ENCODE results near the gene BTBD9. TPM values are rescaled to one million over a fixed set of nuclear protein-coding genes. Genes with fewer than 3 reads are reported as not detected.

The BTBD9 gene
- total RNA-seq, 1 experiment from 2014 or later: 8.9 TPM

DNA sequence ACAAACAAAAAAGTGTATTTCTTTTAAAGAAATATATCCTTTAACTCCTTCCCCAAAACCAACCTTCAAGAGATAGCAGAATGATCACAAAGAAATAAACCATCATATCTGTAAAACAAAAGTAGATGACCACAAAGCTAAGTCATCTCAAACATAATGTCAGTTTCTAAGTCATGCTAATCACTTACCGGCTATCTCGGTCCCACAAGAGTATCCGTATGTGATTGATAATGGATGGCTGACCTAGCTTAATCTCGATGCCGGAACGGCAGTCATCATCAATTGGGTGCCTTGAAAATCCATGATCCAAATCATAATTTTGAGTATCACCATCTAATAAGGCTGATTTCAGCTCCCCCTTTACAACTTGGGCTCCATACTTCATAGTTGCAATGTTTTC, 59.7 kb downstream of the BTBD9 start:
- no peaks in the 10 kb centered on the region for H3K4me1 ChIP-seq (ENCODE audit: insufficient read depth, low read length)
- no peak overlapping the region for H2BK20ac ChIP-seq (ENCODE audit: low read depth, low read length, poor library complexity, severe bottlenecking)
- H3K4me2 ChIP-seq (ENCODE audit: insufficient read depth, insufficient read length, low read length): no peak overlapping the region
- H3K23me2 ChIP-seq (ENCODE audit: insufficient read length, low read depth, low read length, poor library complexity, severe bottlenecking): no peaks in the 10 kb centered on the region
- no peak overlapping the region for H3K18ac ChIP-seq (ENCODE audit: insufficient read length, low read depth, low read length)
- no peaks in the 10 kb centered on the region for H3K9me3 ChIP-seq (ENCODE audit: control insufficient read depth, low read depth, low read length)
- H3K27me3 ChIP-seq (ENCODE audit: insufficient read depth, low read length): no peaks in the 10 kb centered on the region
- no peak overlapping the region for H3T11ph ChIP-seq (ENCODE audit: low read length)
- Mint-ChIP-seq H3K4me3 (no peak overlapping the region), H3K27me3 (ENCODE audit: low read depth) (no peaks in the 10 kb centered on the region), H3K36me3 (ENCODE audit: insufficient read depth in 1 of 3, low read depth in 3 of 3) (no peaks in the 10 kb centered on the region), H3K27ac (no peak overlapping the region), H3K4me1 (no peaks in the 10 kb centered on the region), H3K9me3 (no peaks in the 10 kb centered on the region)
- H4K8ac ChIP-seq (replicated peaks; ENCODE audit: insufficient read length, low read depth, low read length): no peak overlapping the region
- H3K23ac ChIP-seq (ENCODE audit: insufficient read length, low read depth, low read length): no peak overlapping the region
- H2AK5ac ChIP-seq (ENCODE audit: insufficient read length, low read length): no peak overlapping the region
- DNase-seq: no peak
- no peak overlapping the region for H2BK120ac ChIP-seq (ENCODE audit: low read depth, low read length, poor library complexity, severe bottlenecking)
- no peak overlapping the region for H2BK5ac ChIP-seq (ENCODE audit: insufficient read length, low read length)
- no peaks in the 10 kb centered on the region for H4K20me1 ChIP-seq (ENCODE audit: control insufficient read depth, insufficient read depth, insufficient read length)
- no CpG with 5 or more reads among the region's 6 CpGs for WGBS (ENCODE audit: extremely low coverage, insufficient read length, low lambda C conversion rate)
- no peak overlapping the region for H2BK12ac ChIP-seq (ENCODE audit: insufficient read length, low read depth, low read length)
- H3K79me2 ChIP-seq (ENCODE audit: insufficient read depth, low read length): no peaks in the 10 kb centered on the region
- H2BK15ac ChIP-seq (ENCODE audit: low read depth, low read length): no peak overlapping the region
- TF ChIP-seq, protein P1, sequence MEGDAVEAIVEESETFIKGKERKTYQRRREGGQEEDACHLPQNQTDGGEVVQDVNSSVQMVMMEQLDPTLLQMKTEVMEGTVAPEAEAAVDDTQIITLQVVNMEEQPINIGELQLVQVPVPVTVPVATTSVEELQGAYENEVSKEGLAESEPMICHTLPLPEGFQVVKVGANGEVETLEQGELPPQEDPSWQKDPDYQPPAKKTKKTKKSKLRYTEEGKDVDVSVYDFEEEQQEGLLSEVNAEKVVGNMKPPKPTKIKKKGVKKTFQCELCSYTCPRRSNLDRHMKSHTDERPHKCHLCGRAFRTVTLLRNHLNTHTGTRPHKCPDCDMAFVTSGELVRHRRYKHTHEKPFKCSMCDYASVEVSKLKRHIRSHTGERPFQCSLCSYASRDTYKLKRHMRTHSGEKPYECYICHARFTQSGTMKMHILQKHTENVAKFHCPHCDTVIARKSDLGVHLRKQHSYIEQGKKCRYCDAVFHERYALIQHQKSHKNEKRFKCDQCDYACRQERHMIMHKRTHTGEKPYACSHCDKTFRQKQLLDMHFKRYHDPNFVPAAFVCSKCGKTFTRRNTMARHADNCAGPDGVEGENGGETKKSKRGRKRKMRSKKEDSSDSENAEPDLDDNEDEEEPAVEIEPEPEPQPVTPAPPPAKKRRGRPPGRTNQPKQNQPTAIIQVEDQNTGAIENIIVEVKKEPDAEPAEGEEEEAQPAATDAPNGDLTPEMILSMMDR (conservative IDR thresholded peaks at IDR 0.05): no peak
- H4K5ac ChIP-seq (ENCODE audit: insufficient read length, low read depth, low read length): no peak overlapping the region
- H3K14ac ChIP-seq (ENCODE audit: insufficient read depth, low read length): no peak overlapping the region
- H3K4ac ChIP-seq (ENCODE audit: low read depth, low read length): no peak overlapping the region
- H2AFZ ChIP-seq (ENCODE audit: low read length): no peak overlapping the region
- no peaks in the 10 kb centered on the region for H3K79me1 ChIP-seq (ENCODE audit: insufficient read depth, low read depth, low read length, poor library complexity, severe bottlenecking)
- no peak overlapping the region for H3K9ac ChIP-seq (ENCODE audit: extremely low read depth, insufficient read length, low read length)
- H3K56ac ChIP-seq (ENCODE audit: insufficient read length, low read depth, low read length): no peak overlapping the region
- no peak overlapping the region for H3K27ac ChIP-seq (ENCODE audit: insufficient read length, low read depth, low read length)
- H4K91ac ChIP-seq (ENCODE audit: insufficient read length, low read depth, low read length): no peak overlapping the region

Data from H9 (cell line).